ENCODE results near the gene FIBP. TPM values are rescaled to one million over a fixed set of nuclear protein-coding genes. Genes with fewer than 3 reads are reported as not detected.
A peak's percentile ranks its signal among the peaks of the same experiment; 100 is the strongest.

The FIBP gene
- total and polyA plus RNA-seq, 4 donors, result 47.1 to 77.2 (median 62.2) TPM

DNA sequence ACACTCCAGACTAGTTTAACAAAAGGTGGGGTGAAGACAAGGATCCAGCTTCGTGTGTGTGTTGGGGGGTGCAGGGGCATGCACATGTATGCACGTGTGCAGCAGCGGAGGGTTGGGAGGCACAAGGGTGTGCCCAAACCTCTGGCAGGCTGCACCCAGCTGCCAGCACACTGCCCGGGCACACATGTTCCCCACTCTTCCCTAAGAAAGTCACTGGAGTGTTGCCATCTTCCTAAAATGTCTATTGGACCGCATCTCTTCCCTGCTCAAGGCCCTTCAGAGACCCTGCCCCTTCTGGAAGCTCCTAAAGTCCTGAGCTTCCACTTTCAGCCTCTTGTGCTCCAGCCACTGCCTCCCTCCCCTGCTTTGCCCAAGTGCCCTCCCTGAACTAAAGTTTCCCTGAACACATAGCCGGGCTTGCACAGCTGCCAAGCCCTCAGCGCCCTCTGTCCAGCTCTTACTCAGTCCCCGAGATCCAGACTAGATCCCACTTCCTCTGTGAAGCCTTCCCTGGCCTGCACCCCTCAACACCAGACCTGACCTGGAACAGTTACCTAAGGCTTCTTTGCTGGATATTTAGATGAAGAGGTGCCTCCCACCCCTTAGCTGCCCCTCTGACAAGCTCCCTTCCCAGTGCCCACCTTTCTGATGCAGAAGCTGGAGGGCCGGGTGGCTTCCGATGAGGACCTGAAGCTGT is 36.3 kb downstream of the FIBP start:
- H3K27ac ChIP-seq (ENCODE audit: low read depth in 1 of 2, low read length in 1 of 2), result no peak overlapping the region
- no peak overlapping the region for H3K4me3 ChIP-seq
- TF ChIP-seq, protein P1, sequence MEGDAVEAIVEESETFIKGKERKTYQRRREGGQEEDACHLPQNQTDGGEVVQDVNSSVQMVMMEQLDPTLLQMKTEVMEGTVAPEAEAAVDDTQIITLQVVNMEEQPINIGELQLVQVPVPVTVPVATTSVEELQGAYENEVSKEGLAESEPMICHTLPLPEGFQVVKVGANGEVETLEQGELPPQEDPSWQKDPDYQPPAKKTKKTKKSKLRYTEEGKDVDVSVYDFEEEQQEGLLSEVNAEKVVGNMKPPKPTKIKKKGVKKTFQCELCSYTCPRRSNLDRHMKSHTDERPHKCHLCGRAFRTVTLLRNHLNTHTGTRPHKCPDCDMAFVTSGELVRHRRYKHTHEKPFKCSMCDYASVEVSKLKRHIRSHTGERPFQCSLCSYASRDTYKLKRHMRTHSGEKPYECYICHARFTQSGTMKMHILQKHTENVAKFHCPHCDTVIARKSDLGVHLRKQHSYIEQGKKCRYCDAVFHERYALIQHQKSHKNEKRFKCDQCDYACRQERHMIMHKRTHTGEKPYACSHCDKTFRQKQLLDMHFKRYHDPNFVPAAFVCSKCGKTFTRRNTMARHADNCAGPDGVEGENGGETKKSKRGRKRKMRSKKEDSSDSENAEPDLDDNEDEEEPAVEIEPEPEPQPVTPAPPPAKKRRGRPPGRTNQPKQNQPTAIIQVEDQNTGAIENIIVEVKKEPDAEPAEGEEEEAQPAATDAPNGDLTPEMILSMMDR (IDR thresholded peaks at IDR 0.05; ENCODE audit: control extremely low read depth, extremely low read depth), result no peak
- H3K4me1 ChIP-seq (ENCODE audit: control insufficient read depth in 5 of 5, insufficient read depth in 5 of 5, low read length in 5 of 5), result peaks cover 0 to 14% (median 8%) of the 10 kb centered on the region in 5 donors
- DNase-seq, result peak in 1 of 3 donors; percentile 11
- H3K9me3 ChIP-seq (ENCODE audit: control insufficient read depth in 4 of 4, insufficient read depth in 3 of 4, low read length in 3 of 4), result peaks cover 0 to 6% (median 2%) of the 10 kb centered on the region in 4 donors
- no peaks in the 10 kb centered on the region for H3K27me3 ChIP-seq (ENCODE audit: control insufficient read depth in 3 of 3, insufficient read depth in 3 of 3, low read length in 2 of 3)
- no peak overlapping the region for H3K9ac ChIP-seq (ENCODE audit: insufficient read depth in 1 of 2, low read length in 2 of 2)
- H3K36me3 ChIP-seq (ENCODE audit: control insufficient read depth in 4 of 4, insufficient read depth in 4 of 4, low read length in 4 of 4), result peaks cover 24 to 53% (median 29%) of the 10 kb centered on the region in 4 donors
- 90 to 96% methylated on average over 10 of the region's 10 CpGs for WGBS, 2 donors
- ATAC-seq (ENCODE audit: insufficient read depth, low FRiP score), result no peak

DNA sequence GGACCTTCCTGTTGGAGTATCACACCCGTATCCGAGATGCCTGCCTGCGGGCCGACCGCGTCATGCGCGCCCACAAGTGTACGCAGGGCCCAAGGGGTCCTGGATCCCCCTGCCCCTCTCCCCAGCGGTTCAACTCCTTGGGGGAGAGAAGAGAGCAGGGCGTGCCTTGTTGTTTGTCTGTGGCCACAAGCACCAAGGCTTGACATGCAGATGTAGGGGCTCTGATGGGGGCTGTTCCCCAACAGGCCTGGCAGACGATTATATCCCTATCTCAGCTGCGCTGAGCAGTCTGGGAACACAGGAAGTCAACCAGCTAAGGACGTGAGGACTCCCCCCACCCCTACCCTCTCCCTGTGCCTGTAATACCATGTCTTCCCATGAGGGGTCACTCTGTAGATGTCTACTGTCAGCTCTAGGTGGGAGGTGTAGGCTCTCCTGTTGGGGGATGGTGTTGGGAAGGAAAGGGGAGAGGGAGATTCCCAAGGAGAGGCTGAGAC is 37.1 kb downstream of the FIBP start:
- WGBS, 2 donors, result 90 to 93% methylated on average over 14 of the region's 14 CpGs
- no peak for ATAC-seq (ENCODE audit: insufficient read depth, low FRiP score)
- peaks cover 0 to 6% (median 2%) of the 10 kb centered on the region in 4 donors for H3K9me3 ChIP-seq (ENCODE audit: control insufficient read depth in 4 of 4, insufficient read depth in 3 of 4, low read length in 3 of 4)
- DNase-seq, result no peak
- H3K27me3 ChIP-seq (ENCODE audit: control insufficient read depth in 3 of 3, insufficient read depth in 3 of 3, low read length in 2 of 3), result no peaks in the 10 kb centered on the region
- H3K4me3 ChIP-seq, result no peak overlapping the region
- H3K9ac ChIP-seq (ENCODE audit: insufficient read depth in 1 of 2, low read length in 2 of 2), result no peak overlapping the region
- TF ChIP-seq, protein P1 (IDR thresholded peaks at IDR 0.05; ENCODE audit: control extremely low read depth, extremely low read depth), result no peak
- H3K27ac ChIP-seq (ENCODE audit: low read depth in 1 of 2, low read length in 1 of 2), result no peak overlapping the region
- H3K4me1 ChIP-seq (ENCODE audit: control insufficient read depth in 5 of 5, insufficient read depth in 5 of 5, low read length in 5 of 5), result peaks cover 0 to 7% (median 3%) of the 10 kb centered on the region in 5 donors
- peaks cover 24 to 52% (median 28%) of the 10 kb centered on the region in 4 donors for H3K36me3 ChIP-seq (ENCODE audit: control insufficient read depth in 4 of 4, insufficient read depth in 4 of 4, low read length in 4 of 4)

DNA sequence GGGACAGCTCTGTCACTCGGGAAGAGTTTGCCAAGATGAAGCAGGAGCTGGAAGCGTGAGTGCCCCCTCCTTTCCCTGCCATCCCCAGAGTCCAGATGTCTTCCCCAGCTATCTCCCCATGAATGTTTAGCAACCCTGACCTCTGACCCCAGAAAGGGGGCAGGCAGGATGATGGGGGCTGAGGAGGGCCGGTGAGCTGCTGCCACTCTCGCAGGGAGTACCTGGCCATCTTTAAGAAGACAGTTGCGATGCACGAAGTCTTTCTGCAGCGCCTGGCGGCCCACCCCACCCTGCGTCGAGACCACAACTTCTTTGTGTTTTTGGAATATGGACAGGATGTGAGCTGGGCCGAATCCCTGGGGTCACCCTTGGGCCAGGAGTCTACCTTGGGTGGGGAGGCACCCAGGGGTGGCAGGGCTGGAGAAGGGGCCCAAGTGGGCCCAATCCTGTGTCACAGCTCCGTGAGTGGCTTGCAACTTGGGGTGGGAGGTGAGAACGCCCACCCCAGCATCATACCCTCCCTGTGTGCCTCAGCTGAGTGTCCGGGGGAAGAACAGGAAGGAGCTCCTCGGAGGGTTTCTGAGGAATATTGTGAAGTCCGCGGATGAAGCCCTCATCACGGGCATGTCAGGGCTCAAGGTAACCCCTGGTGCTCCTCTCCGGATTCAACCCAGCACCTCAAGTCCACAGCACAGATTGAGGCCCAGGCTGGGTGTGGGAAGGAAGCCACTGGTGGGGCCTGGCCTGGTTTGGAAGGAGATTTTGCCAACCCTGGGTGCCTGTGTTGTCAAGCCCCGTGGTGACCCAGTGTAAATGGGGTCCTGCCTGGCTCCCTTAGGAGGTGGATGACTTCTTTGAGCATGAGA is 37.8 kb downstream of the FIBP start:
- DNase-seq (no peak), ATAC-seq (ENCODE audit: insufficient read depth, low FRiP score) (no peak)
- no peak overlapping the region for H3K27ac ChIP-seq (ENCODE audit: low read depth in 1 of 2, low read length in 1 of 2)
- 79 to 85% methylated on average over 20 of the region's 20 CpGs for WGBS, 2 donors
- H3K36me3 ChIP-seq (ENCODE audit: control insufficient read depth in 4 of 4, insufficient read depth in 4 of 4, low read length in 4 of 4), result peaks cover 20 to 45% (median 22%) of the 10 kb centered on the region in 4 donors
- no peaks in the 10 kb centered on the region for H3K27me3 ChIP-seq (ENCODE audit: control insufficient read depth in 3 of 3, insufficient read depth in 3 of 3, low read length in 2 of 3)
- H3K4me3 ChIP-seq, result no peak overlapping the region
- TF ChIP-seq, protein P1 (IDR thresholded peaks at IDR 0.05; ENCODE audit: control extremely low read depth, extremely low read depth), result no peak
- peaks cover 0 to 1% (median 0%) of the 10 kb centered on the region in 5 donors for H3K4me1 ChIP-seq (ENCODE audit: control insufficient read depth in 5 of 5, insufficient read depth in 5 of 5, low read length in 5 of 5)
- no peak overlapping the region for H3K9ac ChIP-seq (ENCODE audit: insufficient read depth in 1 of 2, low read length in 2 of 2)
- peaks cover 0 to 6% (median 2%) of the 10 kb centered on the region in 4 donors for H3K9me3 ChIP-seq (ENCODE audit: control insufficient read depth in 4 of 4, insufficient read depth in 3 of 4, low read length in 3 of 4)

Data from lung (tissue), 12 donors.